ACC112 (cell line): ENCODE measurements around the gene HYPK.

Experiments
- H2AFZ ChIP-seq: fragments of 200-600 bp; sonication (generic); one replicate; pipeline ENCODE4 v1.6.0; 2017; ENCODE audit warnings: antibody characterized with exemption, low read length; ENCODE audit not compliant: unreplicated experiment
- H3K27ac ChIP-seq: fragments of 200-600 bp; sonication (generic); 2 replicates; pipeline ENCODE4 v1.5.1; 2014; ENCODE audit warnings: low read depth, mild to moderate bottlenecking, antibody characterized with exemption, low read length, moderate library complexity
- H3K27me3 ChIP-seq: fragments of 200-600 bp; sonication (generic); 2 replicates; pipeline ENCODE4 v1.6.1; 2014; ENCODE audit warnings: mild to moderate bottlenecking, antibody characterized with exemption, low read length, moderate library complexity, mixed read lengths; ENCODE audit not compliant: insufficient read depth
- H3K36me3 ChIP-seq: fragments of 200-600 bp; sonication (generic); 2 replicates; pipeline ENCODE4 v1.6.1; 2016; ENCODE audit warnings: mild to moderate bottlenecking, antibody characterized with exemption, low read length, moderate library complexity, mixed read lengths; ENCODE audit not compliant: insufficient read depth
- H3K4me1 ChIP-seq: fragments of 200-600 bp; sonication (generic); one replicate; pipeline ENCODE4 v1.6.1; 2016; ENCODE audit warnings: low read length, mixed read lengths; ENCODE audit not compliant: insufficient read depth, unreplicated experiment, control insufficient read depth
- H3K4me3 ChIP-seq: fragments of 200-600 bp; sonication (generic); 2 replicates; pipeline ENCODE4 v1.5.1; 2014; ENCODE audit warnings: mild to moderate bottlenecking, low read depth, low read length
- H3K79me2 ChIP-seq: fragments of 200-600 bp; sonication (generic); one replicate; pipeline ENCODE4 v1.6.0; 2016; ENCODE audit warnings: low read length; ENCODE audit not compliant: control insufficient read depth, unreplicated experiment, insufficient read depth

HYPK gene

GRCh38 chr15:43776718-43777266 is 23.6 kb upstream of the HYPK start, which contains the start of gene ELL3:
Gene ELL3, minus strand, starts transcription at chr15:43776966. Its CDS starts 65 bp downstream, at chr15:43776901.
- no peaks in the 10 kb centered on the region for H3K27me3 ChIP-seq
- H3K36me3 ChIP-seq = peaks cover 14% of the 10 kb centered on the region
- peak within 1 kb of the TSS; percentile 82 for H2AFZ ChIP-seq
- H3K79me2 ChIP-seq = no peaks in the 10 kb centered on the region
- peak within 1 kb of the TSS; percentile 76 for H3K27ac ChIP-seq
- H3K4me1 ChIP-seq = peaks cover 7% of the 10 kb centered on the region
- peak within 1 kb of the TSS; percentile 84 for H3K4me3 ChIP-seq

- Histone ChIP-seq H3K4me3 (peak overlapping the region; percentile 84), H3K36me3 (peaks cover 8% of the 10 kb centered on the region), H3K4me1 (peaks cover 7% of the 10 kb centered on the region), H3K79me2 (no peaks in the 10 kb centered on the region), H2AFZ (peak overlapping the region; percentile 82), H3K27ac (peak overlapping the region; percentile 76), H3K27me3 (no peaks in the 10 kb centered on the region)
Observed at GRCh38 chr15:43777267-43777914, 23.0 kb upstream of the HYPK start.

GRCh38 chr15:43779016-43779415 is 21.4 kb upstream of the HYPK start:
- Histone ChIP-seq H3K4me1 (peaks cover 7% of the 10 kb centered on the region), H2AFZ (no peak overlapping the region), H3K27me3 (no peaks in the 10 kb centered on the region), H3K4me3 (no peak overlapping the region), H3K79me2 (no peaks in the 10 kb centered on the region), H3K36me3 (no peaks in the 10 kb centered on the region), H3K27ac (no peak overlapping the region)

GRCh38 chr15:43789409-43789808 is 11.0 kb upstream of the HYPK start:
- no peaks in the 10 kb centered on the region for H3K27me3 ChIP-seq
- peaks cover 16% of the 10 kb centered on the region for H3K4me1 ChIP-seq
- no peak overlapping the region for H3K27ac ChIP-seq
- H3K79me2 ChIP-seq = peaks cover 23% of the 10 kb centered on the region
- peaks cover 7% of the 10 kb centered on the region; the same call in 1 of the 2 replicates for H3K36me3 ChIP-seq
- H2AFZ ChIP-seq = no peak overlapping the region
- no peak overlapping the region for H3K4me3 ChIP-seq

- peaks cover 36% of the 10 kb centered on the region for H3K79me2 ChIP-seq
- H3K27ac ChIP-seq = peak within 1 kb of the TSS; percentile 89
- peak within 1 kb of the TSS; percentile 97 for H2AFZ ChIP-seq
- peak within 1 kb of the TSS; percentile 99 for H3K4me3 ChIP-seq
- H3K36me3 ChIP-seq = peaks cover 32% of the 10 kb centered on the region
- H3K4me1 ChIP-seq = peaks cover 28% of the 10 kb centered on the region
- H3K27me3 ChIP-seq = no peaks in the 10 kb centered on the region
Observed at GRCh38 chr15:43791993-43792760, 8.2 kb upstream of the HYPK start, which contains the start of gene SERF2. Gene SERF2, plus strand, starts transcription at chr15:43792320. Its CDS starts 57 bp downstream, at chr15:43792377.

- H3K36me3 ChIP-seq = peaks cover 32% of the 10 kb centered on the region
- no peaks in the 10 kb centered on the region for H3K27me3 ChIP-seq
- H3K4me1 ChIP-seq = peaks cover 28% of the 10 kb centered on the region
- no peak overlapping the region for H2AFZ ChIP-seq
- peak overlapping the region; percentile 89 for H3K27ac ChIP-seq
- H3K4me3 ChIP-seq = peak overlapping the region; percentile 99
- H3K79me2 ChIP-seq = peaks cover 36% of the 10 kb centered on the region
Observed at GRCh38 chr15:43792761-43793476, 7.5 kb upstream of the HYPK start.

GRCh38 chr15:43793647-43794046 is 6.8 kb upstream of the HYPK start:
- Histone ChIP-seq H3K4me1 (peaks cover 32% of the 10 kb centered on the region), H3K79me2 (peaks cover 36% of the 10 kb centered on the region), H3K4me3 (peak overlapping the region; percentile 99), H3K36me3 (peaks cover 32% of the 10 kb centered on the region), H3K27me3 (no peaks in the 10 kb centered on the region), H3K27ac (peak overlapping the region; percentile 89), H2AFZ (no peak overlapping the region)

GRCh38 chr15:43794269-43795037 is 5.9 kb upstream of the HYPK start:
- Histone ChIP-seq H3K4me1 (peaks cover 32% of the 10 kb centered on the region), H3K36me3 (peaks cover 32% of the 10 kb centered on the region), H3K27ac (peak overlapping the region; percentile 32), H3K4me3 (peak overlapping the region; percentile 99), H3K79me2 (peaks cover 36% of the 10 kb centered on the region), H3K27me3 (no peaks in the 10 kb centered on the region), H2AFZ (no peak overlapping the region)

GRCh38 chr15:43795197-43795596 is 5.2 kb upstream of the HYPK start:
- Histone ChIP-seq H3K27ac (peak overlapping the region; percentile 32; the same call in 1 of the 2 replicates), H3K27me3 (no peaks in the 10 kb centered on the region), H3K79me2 (peaks cover 36% of the 10 kb centered on the region), H3K4me3 (peak overlapping the region; percentile 99), H3K36me3 (peaks cover 32% of the 10 kb centered on the region), H3K4me1 (peaks cover 32% of the 10 kb centered on the region), H2AFZ (no peak overlapping the region)

GRCh38 chr15:43795997-43796396 is 4.4 kb upstream of the HYPK start:
- no peaks in the 10 kb centered on the region for H3K27me3 ChIP-seq
- no peak overlapping the region for H2AFZ ChIP-seq
- no peak overlapping the region for H3K4me3 ChIP-seq
- peaks cover 32% of the 10 kb centered on the region for H3K36me3 ChIP-seq
- H3K27ac ChIP-seq = no peak overlapping the region
- H3K79me2 ChIP-seq = peaks cover 41% of the 10 kb centered on the region
- H3K4me1 ChIP-seq = peaks cover 32% of the 10 kb centered on the region
